GM12878 (cell line): ENCODE measurements around the gene SLC16A6. TPM values are rescaled to one million over a fixed set of nuclear protein-coding genes. Genes with fewer than 3 reads are reported as not detected.

Source experiments
- ATAC-seq: fragments of 200-7000 bp; cut with Tn5 transposase; 3 replicates; pipeline ENCODE4 v1.9.1; 2020; ENCODE audit warnings: mild to moderate bottlenecking, moderate library complexity
- BruUV-seq: library from RNA; stranded (reverse); fragments of 400-500 nt; replicated peaks from 2 replicates; lab custom pipeline; 2021; lab: Mats Ljungman, UMichigan
- CTCF ChIA-PET: fragments of 300-600 bp; sonication (Branson Sonifier 250); formaldehyde crosslinking; extraction: SDS; loops from one replicate; lab custom pipeline; 2021; ENCODE audit warnings: inconsistent platforms; lab: Yijun Ruan, JAX
- POLR2A ChIA-PET: fragments of 350-600 bp; formaldehyde crosslinking; extraction: SDS; loops from one replicate; lab custom pipeline; 2021; ENCODE audit warnings: inconsistent platforms; lab: Charles Lee
- RAD21 ChIA-PET: fragments of 300-600 bp; sonication (Branson Sonifier 250); formaldehyde crosslinking; loops from one replicate; lab custom pipeline; 2023; ENCODE audit warnings: antibody characterized with exemption; ENCODE audit not compliant: unreplicated experiment; lab: Charles Lee
- SMC1A ChIA-PET: fragments of 300-600 bp; sonication (Branson Sonifier 250); formaldehyde crosslinking; loops from one replicate; lab custom pipeline; 2023; ENCODE audit not compliant: unreplicated experiment, uncharacterized antibody; lab: Charles Lee
- DNase-seq: peaks from one replicate; pipeline ENCODE4 v3.0.0-alpha.2; 2011; ENCODE audit warnings: low read depth, low spot score
- FAIRE-seq: peaks from 3 replicates; lab custom pipeline; 2011; peaks lifted over from hg19 to GRCh38; lab: Jason Lieb, UNC
- H2AFZ ChIP-seq: 2 replicates; pipeline ENCODE4 v1.6.0; 2011; ENCODE audit warnings: low read depth, low read length, control low read depth; ENCODE audit not compliant: control insufficient read depth
- H3K27ac ChIP-seq: 2 replicates; pipeline ENCODE4 v1.5.1; 2011; ENCODE audit warnings: control low read depth; ENCODE audit not compliant: control insufficient read depth, insufficient read depth
- H3K27me3 ChIP-seq, 2 experiments: replicated peaks in 1 of 2; 2 replicates each; pipeline versions ENCODE4 v1.6.0 to v1.6.1; 2011; ENCODE audit warnings: low read length in 1 of 2; ENCODE audit not compliant: control insufficient read depth in 2 of 2, insufficient read depth in 2 of 2
- H3K36me3 ChIP-seq, 2 experiments: 2 replicates each; pipeline ENCODE4 v1.5.1; 2011; ENCODE audit warnings: low read length in 1 of 2; ENCODE audit not compliant: control insufficient read depth in 2 of 2, insufficient read depth in 2 of 2
- H3K4me1 ChIP-seq: 2 replicates; pipeline ENCODE4 v1.6.1; 2011; ENCODE audit warnings: mild to moderate bottlenecking, low read length, moderate library complexity, mixed read lengths; ENCODE audit not compliant: control insufficient read depth, insufficient read depth
- H3K4me2 ChIP-seq: 2 replicates; pipeline ENCODE4 v1.6.0; 2011; ENCODE audit warnings: control low read depth; ENCODE audit not compliant: control insufficient read depth, insufficient read depth
- H3K4me3 ChIP-seq: fragments of 200-600 bp; sonication (generic); 2 replicates; pipeline ENCODE4 v1.5.1; 2016
- H3K79me2 ChIP-seq: 2 replicates; pipeline ENCODE4 v1.6.0; 2011; ENCODE audit warnings: low read length; ENCODE audit not compliant: control insufficient read depth, insufficient read depth
- H3K9ac ChIP-seq: 2 replicates; pipeline ENCODE4 v1.8.0; 2011; ENCODE audit warnings: low read length, control low read depth, mixed read lengths; ENCODE audit not compliant: control insufficient read depth, insufficient read depth
- H3K9me3 ChIP-seq: replicated peaks from 3 replicates; pipeline ENCODE4 v1.5.1; 2011; ENCODE audit warnings: mild to moderate bottlenecking, low read length; ENCODE audit not compliant: control insufficient read depth, insufficient read depth
- H4K20me1 ChIP-seq: 2 replicates; pipeline ENCODE4 v1.6.0; 2011; ENCODE audit not compliant: control insufficient read depth, insufficient read depth
- ATF7 ChIP-seq: fragments of 450-650 bp; IDR thresholded peaks from 2 replicates; pipeline ENCODE4 v1.6.1; 2016; ENCODE audit warnings: low read depth, mild to moderate bottlenecking
- CBFB ChIP-seq: IDR thresholded peaks from 2 replicates; pipeline ENCODE4 v1.6.1; 2016; ENCODE audit warnings: antibody characterized with exemption, low read depth
- E4F1 ChIP-seq: fragments of 450-650 bp; IDR thresholded peaks from 2 replicates; pipeline ENCODE4 v1.6.1; 2018; ENCODE audit warnings: borderline replicate concordance, mild to moderate bottlenecking; ENCODE audit not compliant: partially characterized antibody
- EED ChIP-seq: sonication (generic); IDR thresholded peaks from 2 replicates; pipeline ENCODE4 v1.6.1; 2016; ENCODE audit warnings: antibody characterized with exemption, low read depth
- HDAC2 ChIP-seq: fragments of 200-600 bp; sonication (generic); IDR thresholded peaks from 2 replicates; pipeline ENCODE4 v1.6.1; 2017
- JUNB ChIP-seq: IDR thresholded peaks from 2 replicates; pipeline ENCODE4 v1.6.1; 2016; ENCODE audit warnings: antibody characterized with exemption, mild to moderate bottlenecking
- MEF2B ChIP-seq: fragments of 450-650 bp; IDR thresholded peaks from 2 replicates; pipeline ENCODE4 v1.6.1; 2018; ENCODE audit warnings: mild to moderate bottlenecking, moderate library complexity; ENCODE audit not compliant: partially characterized antibody, poor library complexity, severe bottlenecking
- MLLT1 ChIP-seq: fragments of 450-650 bp; IDR thresholded peaks from 2 replicates; pipeline ENCODE4 v1.6.1; 2016; ENCODE audit warnings: mild to moderate bottlenecking
- PAX8 ChIP-seq: fragments of 450-650 bp; IDR thresholded peaks from 2 replicates; pipeline ENCODE4 v1.6.1; 2017; ENCODE audit warnings: mild to moderate bottlenecking, moderate library complexity
- POLR2AphosphoS5 ChIP-seq: IDR thresholded peaks from 2 replicates; pipeline ENCODE4 v1.6.1; 2011; ENCODE audit warnings: mild to moderate bottlenecking, low read length, inconsistent platforms
- POU2F2 ChIP-seq: IDR thresholded peaks from 3 replicates; pipeline ENCODE4 v1.6.1; 2011; ENCODE audit warnings: low read depth, mild to moderate bottlenecking, low read length, borderline replicate concordance
- RBBP5 ChIP-seq: fragments of 200-600 bp; sonication (generic); conservative IDR thresholded peaks from 2 replicates; pipeline ENCODE4 v1.6.1; 2016
- RELB ChIP-seq: fragments of 450-650 bp; IDR thresholded peaks from 2 replicates; pipeline ENCODE4 v1.6.1; 2017; ENCODE audit warnings: low read depth, mild to moderate bottlenecking, moderate library complexity
- RUNX3 ChIP-seq: IDR thresholded peaks from 2 replicates; pipeline ENCODE4 v1.6.1; 2012; ENCODE audit warnings: low read length, inconsistent platforms
- SMC3 ChIP-seq: IDR thresholded peaks from 2 replicates; pipeline ENCODE4 v1.6.1; 2011; ENCODE audit warnings: low read length, improper control_type of control experiment, borderline replicate concordance
- SPI1 ChIP-seq: IDR thresholded peaks from 2 replicates; pipeline ENCODE4 v1.6.1; 2011; ENCODE audit warnings: low read depth, mild to moderate bottlenecking, low read length, moderate library complexity, borderline replicate concordance; ENCODE audit not compliant: insufficient read depth
- STAT3 ChIP-seq: IDR thresholded peaks from 2 replicates; pipeline ENCODE4 v1.6.1; 2011; ENCODE audit warnings: low read depth, low read length, improper control_type of control experiment
- SUPT20H ChIP-seq: IDR thresholded peaks from 2 replicates; pipeline ENCODE4 v1.6.1; 2011; ENCODE audit warnings: low read depth, mild to moderate bottlenecking, low read length, moderate library complexity, borderline replicate concordance; ENCODE audit not compliant: control insufficient read depth
- TCF7 ChIP-seq: IDR thresholded peaks from 2 replicates; pipeline ENCODE4 v1.6.1; 2014; ENCODE audit warnings: antibody characterized with exemption, borderline replicate concordance
- ZNF217 ChIP-seq: fragments of 450-650 bp; IDR thresholded peaks from 2 replicates; pipeline ENCODE4 v1.6.1; 2017; ENCODE audit warnings: antibody characterized with exemption, mild to moderate bottlenecking
- ZNF622 ChIP-seq: fragments of 450-650 bp; IDR thresholded peaks from 2 replicates; pipeline ENCODE4 v1.6.1; 2017; ENCODE audit warnings: mild to moderate bottlenecking, inconsistent platforms
- in situ Hi-C: fragments of 300-500 bp; cut with MboI; formaldehyde crosslinking; loops from 9 replicates; pipeline ENCODE4 v1.14.3; 2018; ENCODE audit warnings: mixed read lengths
- intact Hi-C: fragments of 100-400 bp; cut with micrococcal nuclease; formaldehyde crosslinking; loops from one replicate; pipeline ENCODE4 v1.14.2; 2022; ENCODE audit not compliant: unreplicated experiment
- polyA plus RNA-seq, 11 experiments: library from polyadenylated mRNA; depleted of rRNA in 4 of 11; unstranded in 6 of 11; stranded (reverse) in 5 of 11; fragments of >200 nt; fragmentation: Nextera tagmentation in 4 of 11; fragmentation: Illumina TruSeq in 1 of 11; extraction: Ambion mirVana in 4 of 11; extraction: Trizol in 1 of 11; gene quantifications; 1 replicate in 1 of 11; 2 replicates in 10 of 11; pipeline versions ENCODE4 v1.2.1 to v1.2.3, GENCODE V29; 2011 to 2016; ENCODE audit warnings: inconsistent platforms in 2 of 11, missing spikeins in 2 of 11, low read depth in 1 of 11
- total RNA-seq, 4 experiments: library from RNA; depleted of rRNA in 3 of 4; stranded (reverse); fragments of >200 nt in 3 of 4; fragmentation: Illumina TruSeq in 1 of 4; extraction: Trizol in 1 of 4; gene quantifications; 2 replicates each; pipeline versions ENCODE4 v1.2.1 to v1.2.3, GENCODE V29; 2013 to 2021

SLC16A6 gene
- total and polyA plus RNA-seq, 10 of the 15 experiments (the other 5 are each of a cell fraction or from before 2014, with no cell fraction given): 2.4 to 8.8 (median 6.0) TPM

- ChIA-PET RAD21 (interaction anchor here (0.9 to 2.2 kb wide), 7 partner anchors 10 to 204 kb away, joined by 3 to 15 read pairs (median 5); partner anchors contain the start of gene AMZ2), POLR2A (interaction anchor here (1.0 to 1.9 kb wide), 4 partner anchors 9 to 200 kb away, joined by 3 to 19 read pairs (median 5); partner anchors contain the start of genes AMZ2 and WIPI1), SMC1A (interaction anchor here (1.3 to 9.7 kb wide), 7 partner anchors 9 to 205 kb away, joined by 3 to 163 read pairs (median 6); partner anchors contain the start of genes AMZ2 and WIPI1), CTCF (interaction anchor here (0.7 to 9.8 kb wide), 6 partner anchors 8 to 203 kb away, joined by 4 to 119 read pairs (median 6); partner anchors contain the start of genes AMZ2 and WIPI1)
- no TSS peak for BruUV-seq
- Histone ChIP-seq H3K36me3 (peaks cover 0 to 5% of the 10 kb centered on the region in 2 experiments; a peak in 3 of 4 replicates), H3K4me3 (no peak overlapping the region), H3K9ac (no peak overlapping the region), H3K4me2 (no peak overlapping the region), H4K20me1 (no peaks in the 10 kb centered on the region), H3K9me3 (no peaks in the 10 kb centered on the region), H2AFZ (no peak overlapping the region), H3K27me3 (no peaks in the 10 kb centered on the region), H3K27ac (no peak overlapping the region), H3K4me1 (peaks cover 7% of the 10 kb centered on the region; the same call in 1 of the 2 replicates), H3K79me2 (no peaks in the 10 kb centered on the region)
- DNase-seq (no peak), FAIRE-seq (no peak), ATAC-seq (no peak; the same call in 2 of the 3 replicates)
- in situ Hi-C loops: no loop called here
- intact Hi-C loops: no loop called here
- TF ChIP-seq RUNX3 (no peak; the same call in 1 of the 2 replicates), ATF7 (no peak; the same call in 1 of the 2 replicates), STAT3 (no peak), SPI1 (no peak), POU2F2 (no peak), JUNB (peak; percentile 77), CBFB (no peak), POLR2AphosphoS5 (no peak), RELB (no peak), HDAC2 (no peak), TCF7 (peak; percentile 87), ZNF217 (no peak), MEF2B (no peak), SMC3 (no peak), MLLT1 (no peak), SUPT20H (no peak), EED (no peak), E4F1 (no peak), RBBP5 (no peak), ZNF622 (no peak), PAX8 (no peak)
These were observed 33.0 kb downstream of the SLC16A6 start for GRCh38 chr17:68257934-68258333.
